HK-2 (cell line): ENCODE measurements around the gene MOB3B.

Source experiments
- DNase-seq: peaks from one replicate; pipeline ENCODE4 v3.0.0-alpha.2; 2018; ENCODE audit not compliant: unreplicated experiment

Gene MOB3B

GRCh38 chr9:27367175-27367798 lies 162.3 kb downstream of the MOB3B start:
- DNase-seq: no peak

DNA sequence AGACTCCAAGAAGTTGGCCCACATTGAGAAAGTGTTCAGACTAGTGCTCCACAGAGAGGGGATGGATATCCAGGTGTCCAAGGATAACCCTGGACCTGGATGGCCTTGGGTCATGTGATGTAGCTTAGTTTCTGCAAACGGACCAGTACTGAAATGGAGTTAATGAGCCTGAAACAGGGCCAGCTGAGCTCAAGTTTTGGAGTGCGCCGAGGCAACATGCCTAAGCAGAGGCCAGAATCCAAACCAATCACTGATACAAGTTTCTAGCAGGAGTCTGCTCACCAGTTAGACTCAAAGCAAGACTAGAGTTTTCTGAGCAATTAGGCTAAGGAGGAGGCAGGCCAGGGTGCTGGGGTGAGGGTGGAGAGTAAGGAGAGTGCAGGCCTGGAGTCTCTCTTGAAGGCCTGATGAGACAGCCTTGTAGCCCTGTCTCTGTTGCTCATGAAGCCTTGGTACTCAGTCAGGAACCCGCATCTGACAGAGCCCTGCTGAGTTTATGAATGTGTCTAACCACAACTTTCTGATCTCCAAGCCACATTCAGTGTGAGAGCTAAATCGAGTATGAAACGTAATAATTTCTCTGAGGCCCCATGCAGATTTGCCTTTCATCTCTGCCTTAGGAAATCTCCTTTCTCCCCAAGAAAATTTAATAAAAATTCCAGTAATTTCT lies 163.8 kb downstream of the MOB3B start:
- no peak for DNase-seq

DNA sequence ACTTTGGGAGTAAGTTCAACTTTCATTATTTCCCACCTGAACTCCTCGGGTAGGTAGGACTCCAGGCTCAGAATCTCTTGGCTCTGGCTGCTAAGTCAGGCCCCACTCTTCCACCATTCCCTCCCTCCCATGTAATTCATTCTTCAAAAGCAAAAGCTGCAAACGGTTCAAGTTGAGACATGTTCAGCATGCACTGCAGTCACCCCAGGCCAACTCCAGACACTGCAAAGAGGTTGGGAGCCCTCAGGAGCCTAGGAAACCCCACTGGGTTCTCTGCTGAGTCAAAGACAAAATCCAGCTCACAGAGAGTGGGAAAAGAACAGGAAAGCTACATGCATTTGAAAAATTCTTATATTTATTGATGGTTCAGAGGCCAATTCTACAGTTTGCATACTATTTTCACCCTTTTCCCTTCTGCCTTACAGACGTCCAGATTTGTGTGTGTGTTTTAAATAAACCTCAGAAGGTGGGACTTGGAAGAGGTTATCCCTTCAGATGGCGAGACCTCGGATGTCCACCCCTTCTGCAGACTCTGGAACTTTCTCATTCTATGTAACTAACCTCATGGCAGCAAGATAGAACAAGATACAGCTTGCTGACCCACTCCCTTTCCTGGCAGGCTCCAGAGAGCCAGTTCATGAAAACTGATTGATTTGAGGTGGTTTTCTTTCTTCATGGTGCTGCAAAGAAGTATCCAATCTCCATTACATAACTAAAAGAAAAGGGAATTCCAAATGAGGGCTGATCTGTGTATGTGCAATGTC lies 167.0 kb downstream of the MOB3B start:
- no peak for DNase-seq

GRCh38 chr9:27361492-27361891 lies 168.1 kb downstream of the MOB3B start:
- no peak for DNase-seq

DNA sequence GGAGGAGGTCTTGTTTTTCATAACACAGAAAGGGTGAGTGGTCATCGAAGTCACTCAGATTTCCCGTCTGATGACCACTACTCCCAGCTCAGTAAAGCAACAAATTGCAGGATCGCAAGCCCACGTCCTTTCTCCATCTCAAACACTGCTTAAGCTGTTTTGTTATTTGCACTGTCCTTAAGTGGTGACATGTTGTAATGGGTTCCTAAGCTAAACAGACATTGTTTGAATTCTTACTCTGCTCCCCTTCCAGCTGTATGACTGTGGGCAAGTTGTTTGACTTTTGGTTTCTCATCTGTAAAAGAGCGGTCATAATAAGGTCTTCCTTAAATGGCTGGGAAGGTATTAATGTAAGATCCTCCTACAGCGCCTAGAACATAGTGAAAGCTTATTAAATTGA lies 169.9 kb downstream of the MOB3B start:
- no peak for DNase-seq

DNA sequence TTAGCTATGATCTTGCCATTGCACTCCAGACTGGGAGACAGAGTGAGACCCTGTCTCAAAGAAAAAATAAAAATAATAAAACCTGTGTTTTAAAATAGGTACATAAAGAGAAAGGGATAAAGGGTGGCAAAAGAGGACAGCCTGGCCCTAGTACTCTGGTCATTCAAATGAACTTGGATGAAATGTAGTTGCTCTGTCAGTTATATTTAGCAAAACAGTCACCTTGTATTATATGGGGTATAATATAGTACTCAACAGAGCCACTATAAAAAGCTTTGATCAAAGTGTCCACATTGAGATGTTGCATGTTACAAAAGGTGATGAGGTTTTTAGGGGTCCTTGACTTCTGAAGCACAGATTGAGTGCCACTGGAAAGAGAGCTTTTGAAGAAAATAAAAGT lies 171.6 kb downstream of the MOB3B start:
- DNase-seq: no peak

GRCh38 chr9:27356446-27356845 lies 173.2 kb downstream of the MOB3B start:
- DNase-seq: no peak

- no peak for DNase-seq
Measured at GRCh38 chr9:27355166-27355565, 174.4 kb downstream of the MOB3B start.

GRCh38 chr9:27353474-27354229 lies 176.0 kb downstream of the MOB3B start:
- DNase-seq: no peak

- no peak for DNase-seq
Measured at GRCh38 chr9:27353166-27353473, 176.5 kb downstream of the MOB3B start.

DNA sequence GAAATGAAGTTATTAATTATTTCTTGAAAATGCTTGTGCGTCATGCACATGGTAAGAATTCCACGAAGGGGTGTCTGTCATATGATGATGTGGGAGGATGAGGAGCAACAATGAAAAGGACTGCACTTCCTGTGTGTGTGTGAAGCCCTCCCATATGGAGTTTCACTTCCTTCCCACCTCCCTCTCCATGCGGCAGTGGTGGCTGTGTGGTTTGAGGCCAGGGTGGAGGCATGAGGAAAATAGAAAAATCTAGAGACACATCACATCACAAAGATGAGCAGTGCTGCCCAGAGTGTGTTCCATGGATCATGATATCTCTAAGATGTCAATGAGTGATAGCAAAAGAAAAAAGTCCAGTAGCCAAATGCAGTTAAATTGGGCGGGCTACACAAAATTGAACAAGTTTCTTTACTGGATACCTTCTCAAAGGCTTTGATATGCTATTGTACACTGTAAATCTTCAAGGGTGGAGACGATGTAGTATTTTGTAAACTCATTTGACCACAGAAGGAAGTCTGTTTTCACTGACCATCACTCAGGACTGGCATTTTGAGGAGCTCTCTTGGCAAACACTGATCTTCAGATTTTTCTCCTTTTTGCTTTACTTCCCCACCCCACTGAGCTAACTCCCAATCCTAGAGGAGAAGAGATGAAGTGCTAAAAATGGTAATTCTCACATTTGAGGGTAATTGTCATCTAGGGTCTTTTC lies 177.0 kb downstream of the MOB3B start:
- DNase-seq: no peak

GRCh38 chr9:27351438-27351837 lies 178.2 kb downstream of the MOB3B start:
- no peak for DNase-seq

DNA sequence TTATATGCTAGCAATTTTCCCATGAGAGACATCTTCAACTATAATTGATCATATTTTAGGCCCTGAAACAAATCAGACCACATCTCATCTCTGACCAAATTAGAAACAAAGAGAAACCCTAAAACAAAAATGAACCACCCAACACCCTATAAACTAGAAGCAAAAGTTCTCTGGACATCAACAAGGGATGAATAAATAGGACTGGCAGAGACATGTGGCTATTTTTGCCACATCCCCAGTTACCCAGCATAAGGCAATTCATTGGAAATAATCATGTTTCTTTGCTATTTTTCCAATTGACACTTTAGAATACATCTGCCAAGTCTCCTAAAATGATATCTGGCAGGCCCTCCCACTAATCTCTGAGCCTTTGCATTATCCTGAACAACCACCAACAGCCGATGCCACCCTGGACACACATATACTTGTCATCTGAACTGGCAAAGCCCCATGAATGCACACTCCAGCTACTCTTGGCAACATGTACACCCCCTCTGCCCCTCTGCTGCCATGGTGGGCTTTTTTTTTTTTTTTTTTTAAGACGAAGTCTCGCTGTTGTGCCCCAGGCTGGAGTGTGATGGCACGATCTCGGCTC lies 179.1 kb downstream of the MOB3B start:
- no peak for DNase-seq

DNA sequence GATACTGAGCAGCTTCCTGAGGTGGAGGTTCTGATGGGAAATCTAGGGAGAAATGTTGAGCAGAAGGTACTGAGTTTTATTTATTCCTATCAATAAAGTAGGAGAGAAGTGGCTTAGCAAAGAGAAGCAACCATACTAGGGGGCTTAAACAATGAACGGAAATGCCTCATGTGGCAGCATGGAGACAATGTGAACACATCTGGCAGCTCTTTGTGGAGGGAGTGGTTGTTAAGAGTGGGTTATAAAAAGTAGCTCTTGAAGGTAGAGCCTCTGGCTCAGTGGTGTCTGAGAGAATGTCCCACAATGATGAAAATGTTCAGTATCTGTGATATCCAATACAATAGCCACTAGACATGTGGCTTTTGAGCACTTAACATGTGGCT lies 179.9 kb downstream of the MOB3B start:
- no peak for DNase-seq

GRCh38 chr9:27348785-27349697 lies 180.6 kb downstream of the MOB3B start:
- no peak for DNase-seq

DNA sequence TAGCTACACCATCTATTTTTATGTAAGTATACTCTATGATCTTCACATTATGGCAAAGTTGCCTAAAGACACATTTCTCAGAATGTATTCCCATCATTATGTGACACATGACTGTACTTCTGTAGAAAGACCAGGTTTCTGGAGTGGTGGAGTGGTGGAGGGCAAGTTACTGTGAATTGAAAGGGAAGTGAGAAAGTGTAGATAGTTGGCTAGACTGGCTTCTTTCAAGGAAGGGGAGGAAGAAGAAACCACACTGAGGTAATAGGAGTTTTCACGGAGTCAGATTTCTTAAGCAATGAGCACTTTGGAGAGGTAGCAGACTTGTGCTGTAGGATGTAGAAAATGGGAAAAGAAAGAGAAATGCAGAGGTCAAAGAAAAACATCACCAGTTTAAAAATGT lies 181.7 kb downstream of the MOB3B start:
- no peak for DNase-seq

GRCh38 chr9:27344776-27345175 lies 184.8 kb downstream of the MOB3B start:
- DNase-seq: no peak

GRCh38 chr9:27341545-27342294 lies 187.9 kb downstream of the MOB3B start:
- no peak for DNase-seq

GRCh38 chr9:27340961-27341511 lies 188.6 kb downstream of the MOB3B start:
- DNase-seq: no peak
